ENCODE results near the gene TYR. TPM values are rescaled to one million over a fixed set of nuclear protein-coding genes. Genes with fewer than 3 reads are reported as not detected.

TYR gene
- total RNA-seq, 2 donors from 2014 or later, result not detected

GRCh38 chr11:89163686-89164085 lies 14.0 kb upstream of the TYR start:
- Histone ChIP-seq H3K9me3 (no peaks in the 10 kb centered on the region), H3K4me1 (no peaks in the 10 kb centered on the region), H3K27ac (no peak overlapping the region), H3K36me3 (replicated peaks in 1 of 2; ENCODE audit: insufficient read depth in 1 of 2, low read depth in 2 of 2) (no peaks in the 10 kb centered on the region), H3K27me3 (no peaks in the 10 kb centered on the region), H3K4me3 (no peak overlapping the region)
- intact Hi-C loops (cut with DNase I), result no loop called here
- ATAC-seq, result no peak
- no peak for TF ChIP-seq CTCF (IDR thresholded peaks at IDR 0.05)
- no peak for TF ChIP-seq POLR2A (IDR thresholded peaks at IDR 0.05)
- 61 to 62% methylated on average over 3 of the region's 3 CpGs for whole genome bisulfite sequencing, 2 donors
- DNase-seq, result no peak

GRCh38 chr11:89168396-89168795 lies 9.3 kb upstream of the TYR start:
- WGBS, 2 donors, result 46 to 63% methylated on average over 3 of the region's 3 CpGs
- no peak for DNase-seq

GRCh38 chr11:89175796-89176195 lies 1.9 kb upstream of the TYR start:
- Histone ChIP-seq H3K36me3 (replicated peaks in 1 of 2; ENCODE audit: insufficient read depth in 1 of 2, low read depth in 2 of 2) (no peaks in the 10 kb centered on the region), H3K27me3 (no peaks in the 10 kb centered on the region), H3K4me1 (no peaks in the 10 kb centered on the region), H3K9me3 (no peaks in the 10 kb centered on the region), H3K27ac (no peak overlapping the region), H3K4me3 (no peak overlapping the region)
- intact Hi-C loops (cut with DNase I), result no loop called here
- WGBS, 2 donors, result 53 to 70% methylated on average over 2 of the region's 2 CpGs
- ATAC-seq (no peak), DNase-seq (no peak)
- TF ChIP-seq POLR2A (IDR thresholded peaks at IDR 0.05), result no peak
- TF ChIP-seq CTCF (IDR thresholded peaks at IDR 0.05), result no peak

More at GRCh38 chr11:89168396-89168795, 9.3 kb upstream of the TYR start:
- Histone ChIP-seq H3K9me3 (no peaks in the 10 kb centered on the region), H3K4me1 (no peaks in the 10 kb centered on the region), H3K4me3 (no peak overlapping the region), H3K27ac (no peak overlapping the region), H3K27me3 (no peaks in the 10 kb centered on the region), H3K36me3 (replicated peaks in 1 of 2; ENCODE audit: insufficient read depth in 1 of 2, low read depth in 2 of 2) (no peaks in the 10 kb centered on the region)
- TF ChIP-seq CTCF (IDR thresholded peaks at IDR 0.05), result no peak
- no peak for TF ChIP-seq POLR2A (IDR thresholded peaks at IDR 0.05)
- intact Hi-C loops (cut with DNase I), result no loop called here
- ATAC-seq, result no peak

- no peaks in the 10 kb centered on the region for H3K27me3 ChIP-seq
- 52 to 72% methylated on average over 2 of the region's 2 CpGs for WGBS, 2 donors
- H3K4me3 ChIP-seq, result no peak overlapping the region
- no peak for TF ChIP-seq CTCF (IDR thresholded peaks at IDR 0.05)
- TF ChIP-seq POLR2A (IDR thresholded peaks at IDR 0.05), result no peak
- intact Hi-C loops (cut with DNase I), result no loop called here
- no peaks in the 10 kb centered on the region for H3K4me1 ChIP-seq
- no peak for ATAC-seq
- no peak overlapping the region for H3K27ac ChIP-seq
- no peak for DNase-seq
- no peaks in the 10 kb centered on the region for H3K9me3 ChIP-seq
- H3K36me3 ChIP-seq (replicated peaks in 1 of 2; ENCODE audit: insufficient read depth in 1 of 2, low read depth in 2 of 2), result no peaks in the 10 kb centered on the region
Observed at GRCh38 chr11:89176938-89177337, 737 bp upstream of the TYR start.

- Histone ChIP-seq H3K4me1 (no peaks in the 10 kb centered on the region), H3K27me3 (no peaks in the 10 kb centered on the region), H3K9me3 (no peaks in the 10 kb centered on the region), H3K36me3 (replicated peaks in 1 of 2; ENCODE audit: insufficient read depth in 1 of 2, low read depth in 2 of 2) (no peaks in the 10 kb centered on the region), H3K4me3 (no peak overlapping the region), H3K27ac (no peak overlapping the region)
- ATAC-seq, result no peak
- TF ChIP-seq POLR2A (IDR thresholded peaks at IDR 0.05), result no peak
- no peak for TF ChIP-seq CTCF (IDR thresholded peaks at IDR 0.05)
- no peak for DNase-seq
- 51 to 52% methylated on average over 2 of the region's 2 CpGs for WGBS, 2 donors
- intact Hi-C loops (cut with DNase I), result no loop called here
Observed at GRCh38 chr11:89181111-89181510, 3.4 kb downstream of the TYR start.

All from body of pancreas (tissue), 4 donors.